Lower leg skin (tissue), 3 donors: ENCODE measurements around the gene FTCDNL1.

Experiments
- CTCF ChIP-seq, 3 donors: fragments of 450-650 bp; IDR thresholded peaks; one replicate each; pipeline ENCODE4 v1.5.1; 2016; ENCODE audit warnings: antibody characterized with exemption in 3 of 3, mild to moderate bottlenecking in 3 of 3, moderate library complexity in 2 of 3
- POLR2A ChIP-seq, 2 donors: fragments of 450-650 bp; IDR thresholded peaks; one replicate each; pipeline ENCODE4 v1.6.1; 2016 to 2017; ENCODE audit warnings: antibody characterized with exemption in 2 of 2, mild to moderate bottlenecking in 1 of 2, moderate library complexity in 1 of 2

- no peak for TF ChIP-seq CTCF (IDR thresholded peaks at IDR 0.05)
- TF ChIP-seq POLR2A (IDR thresholded peaks at IDR 0.05): no peak
These were observed 96.2 kb downstream of the FTCDNL1 start for GRCh38 chr2:199754766-199755165.
